Trophoblast cell (in vitro differentiated cells and primary cell): ENCODE data around the gene APOC4.
"Not testable (repeated sequence)": the region's sequence is repeated elsewhere in the genome, so short reads cannot be mapped to it uniquely, and the experiment has no call there.

Source experiments
- DNase-seq, 2 donors: peaks; one replicate each; pipeline ENCODE4 v3.0.0-alpha.2; 2016
- H2AFZ ChIP-seq: 2 replicates; pipeline ENCODE4 v1.6.1; 2013; ENCODE audit warnings: low read length, moderate library complexity, mild to moderate bottlenecking; ENCODE audit not compliant: insufficient read depth, poor library complexity
- H2AK5ac ChIP-seq: 2 replicates; pipeline ENCODE4 v1.6.1; 2013; ENCODE audit warnings: mild to moderate bottlenecking, low read length
- H2BK120ac ChIP-seq: 2 replicates; pipeline ENCODE4 v1.6.1; 2013; ENCODE audit warnings: low read length, mild to moderate bottlenecking, moderate library complexity; ENCODE audit not compliant: insufficient read depth, poor library complexity
- H2BK12ac ChIP-seq: 2 replicates; pipeline ENCODE4 v1.6.1; 2013; ENCODE audit warnings: mild to moderate bottlenecking, low read length, moderate library complexity
- H2BK5ac ChIP-seq: 2 replicates; pipeline ENCODE4 v1.6.1; 2013; ENCODE audit warnings: low read length, low read depth, moderate library complexity, mild to moderate bottlenecking; ENCODE audit not compliant: poor library complexity
- H3K14ac ChIP-seq: 2 replicates; pipeline ENCODE4 v1.6.1; 2013; ENCODE audit warnings: mild to moderate bottlenecking, low read length
- H3K18ac ChIP-seq: 2 replicates; pipeline ENCODE4 v1.6.1; 2013; ENCODE audit warnings: mild to moderate bottlenecking, low read length
- H3K23ac ChIP-seq: 2 replicates; pipeline ENCODE4 v1.6.1; 2013; ENCODE audit warnings: low read length
- H3K27ac ChIP-seq: 2 replicates; pipeline ENCODE4 v1.5.1; 2013; ENCODE audit warnings: low read depth, mild to moderate bottlenecking, inconsistent platforms, low read length, moderate library complexity
- H3K27me3 ChIP-seq: 2 replicates; pipeline ENCODE4 v1.6.1; 2013; ENCODE audit warnings: inconsistent platforms, mild to moderate bottlenecking, low read length, moderate library complexity; ENCODE audit not compliant: insufficient read depth
- H3K36me3 ChIP-seq, 2 experiments: 1 replicate in 1 of 2; 2 replicates in 1 of 2; pipeline ENCODE4 v1.6.1; 2013; ENCODE audit warnings: low read length in 2 of 2, mild to moderate bottlenecking in 2 of 2, moderate library complexity in 1 of 2; ENCODE audit not compliant: insufficient read depth in 2 of 2, control insufficient read depth in 1 of 2
- H3K4ac ChIP-seq: 2 replicates; pipeline ENCODE4 v1.6.1; 2013; ENCODE audit warnings: low read depth, mild to moderate bottlenecking, low read length, moderate library complexity
- H3K4me1 ChIP-seq, 2 experiments: 1 replicate in 1 of 2; 2 replicates in 1 of 2; pipeline ENCODE4 v1.6.1; 2013; ENCODE audit warnings: low read length in 2 of 2, mild to moderate bottlenecking in 2 of 2, moderate library complexity in 1 of 2; ENCODE audit not compliant: insufficient read depth in 2 of 2, control insufficient read depth in 1 of 2
- H3K4me2 ChIP-seq: 2 replicates; pipeline ENCODE4 v1.6.1; 2013; ENCODE audit warnings: inconsistent platforms, mild to moderate bottlenecking, low read length, moderate library complexity
- H3K4me3 ChIP-seq: 2 replicates; pipeline ENCODE4 v1.5.1; 2013; ENCODE audit warnings: mild to moderate bottlenecking, low read depth, low read length, inconsistent platforms
- H3K79me1 ChIP-seq: one replicate; pipeline ENCODE4 v1.6.1; 2013; ENCODE audit warnings: low read length
- H3K79me2 ChIP-seq: 2 replicates; pipeline ENCODE4 v1.6.1; 2013; ENCODE audit warnings: low read length, mild to moderate bottlenecking; ENCODE audit not compliant: control insufficient read depth, insufficient read depth, poor library complexity
- H3K9ac ChIP-seq: 2 replicates; pipeline ENCODE4 v1.6.1; 2013; ENCODE audit warnings: mild to moderate bottlenecking, low read length
- H3K9me3 ChIP-seq: 2 replicates; pipeline ENCODE4 v1.6.1; 2013; ENCODE audit warnings: low read depth, mild to moderate bottlenecking, control low read depth, inconsistent platforms, low read length; ENCODE audit not compliant: insufficient read depth
- H4K12ac ChIP-seq: 2 replicates; pipeline ENCODE4 v1.6.1; 2013; ENCODE audit warnings: low read depth, mild to moderate bottlenecking, low read length, moderate library complexity
- H4K8ac ChIP-seq: 2 replicates; pipeline ENCODE4 v1.6.1; 2013; ENCODE audit warnings: low read depth, mild to moderate bottlenecking, low read length, moderate library complexity
- H4K91ac ChIP-seq: one replicate; pipeline ENCODE4 v1.6.1; 2013; ENCODE audit warnings: low read depth, mild to moderate bottlenecking, low read length, moderate library complexity
- WGBS: extraction: QIAGEN DNeasy Blood & Tissue Kit; methylation state at CpG from one replicate; pipeline ENCODE4 v1.1.7; 2013; ENCODE audit warnings: missing lambda C conversion rate; ENCODE audit not compliant: insufficient read length, insufficient coverage; ENCODE audit errors: extremely low coverage; 5-methylcytosine and 5-hydroxymethylcytosine counted together

Gene APOC4

GRCh38 chr19:44925114-44925891 is 16.7 kb upstream of the APOC4 start:
- WGBS = no CpG with 5 or more reads among the region's 8 CpGs

DNA sequence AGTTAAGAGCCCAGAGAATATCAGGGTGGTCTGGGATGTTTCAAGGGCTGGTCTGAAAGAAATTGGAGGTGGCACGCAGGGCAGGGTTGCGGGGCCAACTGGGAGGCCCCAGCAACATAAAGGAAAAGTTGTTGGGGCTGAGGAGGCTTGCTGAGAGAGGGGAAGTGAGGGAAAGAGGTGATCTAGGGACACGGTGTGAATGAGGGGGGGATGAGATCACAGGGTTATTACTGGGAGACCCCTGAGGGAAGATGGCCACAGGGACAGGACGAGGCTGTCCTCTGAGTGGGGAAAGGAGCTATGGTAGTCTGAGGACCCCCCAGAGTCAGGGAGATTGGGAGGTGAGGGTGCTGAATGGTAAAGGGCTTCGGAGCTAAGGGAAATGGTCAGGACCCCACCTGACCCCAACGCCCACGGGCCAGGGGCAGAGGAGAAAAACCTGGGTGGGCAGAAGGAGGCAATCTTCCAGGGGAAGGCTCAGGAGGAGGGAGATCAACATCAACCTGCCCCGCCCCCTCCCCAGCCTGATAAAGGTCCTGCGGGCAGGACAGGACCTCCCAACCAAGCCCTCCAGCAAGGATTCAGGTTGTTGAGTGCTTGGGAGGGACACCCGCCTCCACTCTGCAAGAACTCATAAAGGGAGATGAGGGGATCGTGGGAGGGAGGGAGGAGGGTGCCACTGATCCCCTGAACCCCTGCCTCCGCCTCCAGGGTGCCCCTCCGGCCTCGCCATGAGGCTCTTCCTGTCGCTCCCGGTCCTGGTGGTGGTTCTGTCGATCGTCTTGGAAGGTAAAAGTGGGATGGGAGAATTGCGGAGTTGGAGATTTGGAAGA is 15.6 kb upstream of the APOC4 start:
- H3K9ac ChIP-seq, H2BK12ac ChIP-seq, H3K23ac ChIP-seq, H3K4me1 ChIP-seq, DNase-seq, H3K14ac ChIP-seq, H4K12ac ChIP-seq, H2AK5ac ChIP-seq, H3K36me3 ChIP-seq, H4K91ac ChIP-seq, H3K9me3 ChIP-seq, H3K27ac ChIP-seq, H3K79me2 ChIP-seq, H3K79me1 ChIP-seq, H4K8ac ChIP-seq, H3K4me3 ChIP-seq, H2BK120ac ChIP-seq, H3K27me3 ChIP-seq, H2BK5ac ChIP-seq, H3K4ac ChIP-seq, H3K18ac ChIP-seq: not testable (repeated sequence)
- Histone ChIP-seq H2AFZ (peak overlapping the region; percentile 66), H3K4me2 (peak overlapping the region; percentile 58)
- no CpG with 5 or more reads among the region's 19 CpGs for WGBS

More at GRCh38 chr19:44925114-44925891, 16.7 kb upstream of the APOC4 start:
- Histone ChIP-seq H4K12ac (no peak overlapping the region), H3K9me3 (no peaks in the 10 kb centered on the region), H3K27ac (no peak overlapping the region), H3K4ac (no peak overlapping the region), H3K79me2 (no peaks in the 10 kb centered on the region), H2BK12ac (peak overlapping the region; percentile 57), H3K27me3 (no peaks in the 10 kb centered on the region), H3K14ac (no peak overlapping the region), H2BK120ac (no peak overlapping the region), H2AFZ (no peak overlapping the region), H2BK5ac (no peak overlapping the region), H3K9ac (no peak overlapping the region), H3K79me1 (peaks cover 4% of the 10 kb centered on the region), H3K18ac (no peak overlapping the region), H3K4me1 (no peaks in the 10 kb centered on the region), H4K91ac (no peak overlapping the region), H2AK5ac (no peak overlapping the region), H3K4me3 (no peak overlapping the region), H4K8ac (no peak overlapping the region), H3K36me3 (no peaks in the 10 kb centered on the region), H3K4me2 (no peak overlapping the region), H3K23ac (no peak overlapping the region)
- peak in 1 of 2 donors; percentile 29 for DNase-seq

DNA sequence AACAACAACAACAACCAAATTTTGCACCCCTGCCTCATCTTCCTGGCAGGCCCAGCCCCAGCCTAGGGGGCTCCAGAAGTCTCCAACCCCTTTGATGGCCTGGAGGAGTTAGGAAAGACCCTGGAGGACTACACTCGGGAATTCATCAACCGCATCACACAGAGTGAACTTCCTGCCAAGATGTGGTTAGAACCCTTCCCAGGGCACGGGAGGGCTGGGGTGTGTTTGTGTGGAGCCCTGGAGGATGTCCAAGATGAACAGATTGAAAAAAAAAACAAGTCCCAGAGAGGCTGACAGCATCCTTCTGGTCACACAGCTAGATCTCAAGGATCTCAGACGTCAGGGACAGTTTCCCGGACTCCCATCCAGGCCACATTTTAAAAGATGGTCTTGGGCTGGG is 14.3 kb upstream of the APOC4 start:
- H4K91ac ChIP-seq = peak overlapping the region; percentile 8
- DNase-seq = no peak
- H3K4me2 ChIP-seq = no peak overlapping the region
- no peak overlapping the region for H4K8ac ChIP-seq
- H4K12ac ChIP-seq = no peak overlapping the region
- no peak overlapping the region for H3K23ac ChIP-seq
- H3K9me3 ChIP-seq = no peaks in the 10 kb centered on the region
- H2AFZ ChIP-seq = no peak overlapping the region
- no peak overlapping the region for H2BK12ac ChIP-seq
- H3K9ac ChIP-seq = no peak overlapping the region
- H3K27me3 ChIP-seq = no peaks in the 10 kb centered on the region
- no peak overlapping the region for H3K18ac ChIP-seq
- peaks cover 4% of the 10 kb centered on the region for H3K79me1 ChIP-seq
- no peak overlapping the region for H3K14ac ChIP-seq
- H3K79me2 ChIP-seq = no peaks in the 10 kb centered on the region
- H2BK120ac ChIP-seq = no peak overlapping the region
- H3K4me1 ChIP-seq = no peaks in the 10 kb centered on the region
- no peak overlapping the region for H3K4ac ChIP-seq
- no CpG with 5 or more reads among the region's 5 CpGs for WGBS
- H3K36me3 ChIP-seq = no peaks in the 10 kb centered on the region
- H3K4me3 ChIP-seq = no peak overlapping the region
- no peak overlapping the region for H2BK5ac ChIP-seq
- H2AK5ac ChIP-seq = no peak overlapping the region
- H3K27ac ChIP-seq = no peak overlapping the region

- Histone ChIP-seq H3K4me1 (no peaks in the 10 kb centered on the region), H2AK5ac (no peak overlapping the region), H2BK120ac (no peak overlapping the region), H4K91ac (no peak overlapping the region), H3K18ac (no peak overlapping the region), H3K4me3 (no peak overlapping the region), H3K27me3 (no peaks in the 10 kb centered on the region), H3K14ac (no peak overlapping the region), H2BK12ac (no peak overlapping the region), H2AFZ (no peak overlapping the region), H4K12ac (no peak overlapping the region), H2BK5ac (no peak overlapping the region), H3K79me1 (peaks cover 4% of the 10 kb centered on the region), H3K9ac (no peak overlapping the region), H3K4ac (no peak overlapping the region), H4K8ac (no peak overlapping the region), H3K27ac (no peak overlapping the region), H3K9me3 (no peaks in the 10 kb centered on the region), H3K4me2 (no peak overlapping the region), H3K79me2 (no peaks in the 10 kb centered on the region), H3K36me3 (no peaks in the 10 kb centered on the region), H3K23ac (no peak overlapping the region)
- no CpG with 5 or more reads among the region's 7 CpGs for WGBS
- DNase-seq = no peak
These were observed 11.9 kb upstream of the APOC4 start for GRCh38 chr19:44930088-44930487.
